Trophoblast cell (in vitro differentiated cells and primary cell): ENCODE results near the gene MR1.

Source experiments
- DNase-seq, 2 donors: peaks; one replicate each; pipeline ENCODE4 v3.0.0-alpha.2; 2016
- H2AFZ ChIP-seq: 2 replicates; pipeline ENCODE4 v1.6.1; 2013; ENCODE audit warnings: low read length, moderate library complexity, mild to moderate bottlenecking; ENCODE audit not compliant: insufficient read depth, poor library complexity
- H2AK5ac ChIP-seq: 2 replicates; pipeline ENCODE4 v1.6.1; 2013; ENCODE audit warnings: mild to moderate bottlenecking, low read length
- H2BK120ac ChIP-seq: 2 replicates; pipeline ENCODE4 v1.6.1; 2013; ENCODE audit warnings: low read length, mild to moderate bottlenecking, moderate library complexity; ENCODE audit not compliant: insufficient read depth, poor library complexity
- H2BK12ac ChIP-seq: 2 replicates; pipeline ENCODE4 v1.6.1; 2013; ENCODE audit warnings: mild to moderate bottlenecking, low read length, moderate library complexity
- H2BK5ac ChIP-seq: 2 replicates; pipeline ENCODE4 v1.6.1; 2013; ENCODE audit warnings: low read length, low read depth, moderate library complexity, mild to moderate bottlenecking; ENCODE audit not compliant: poor library complexity
- H3K14ac ChIP-seq: 2 replicates; pipeline ENCODE4 v1.6.1; 2013; ENCODE audit warnings: mild to moderate bottlenecking, low read length
- H3K18ac ChIP-seq: 2 replicates; pipeline ENCODE4 v1.6.1; 2013; ENCODE audit warnings: mild to moderate bottlenecking, low read length
- H3K23ac ChIP-seq: 2 replicates; pipeline ENCODE4 v1.6.1; 2013; ENCODE audit warnings: low read length
- H3K27ac ChIP-seq: 2 replicates; pipeline ENCODE4 v1.5.1; 2013; ENCODE audit warnings: low read depth, mild to moderate bottlenecking, inconsistent platforms, low read length, moderate library complexity
- H3K27me3 ChIP-seq: 2 replicates; pipeline ENCODE4 v1.6.1; 2013; ENCODE audit warnings: inconsistent platforms, mild to moderate bottlenecking, low read length, moderate library complexity; ENCODE audit not compliant: insufficient read depth
- H3K36me3 ChIP-seq, 2 experiments: 1 replicate in 1 of 2; 2 replicates in 1 of 2; pipeline ENCODE4 v1.6.1; 2013; ENCODE audit warnings: low read length in 2 of 2, mild to moderate bottlenecking in 2 of 2, moderate library complexity in 1 of 2; ENCODE audit not compliant: insufficient read depth in 2 of 2, control insufficient read depth in 1 of 2
- H3K4ac ChIP-seq: 2 replicates; pipeline ENCODE4 v1.6.1; 2013; ENCODE audit warnings: low read depth, mild to moderate bottlenecking, low read length, moderate library complexity
- H3K4me1 ChIP-seq, 2 experiments: 1 replicate in 1 of 2; 2 replicates in 1 of 2; pipeline ENCODE4 v1.6.1; 2013; ENCODE audit warnings: low read length in 2 of 2, mild to moderate bottlenecking in 2 of 2, moderate library complexity in 1 of 2; ENCODE audit not compliant: insufficient read depth in 2 of 2, control insufficient read depth in 1 of 2
- H3K4me2 ChIP-seq: 2 replicates; pipeline ENCODE4 v1.6.1; 2013; ENCODE audit warnings: inconsistent platforms, mild to moderate bottlenecking, low read length, moderate library complexity
- H3K4me3 ChIP-seq: 2 replicates; pipeline ENCODE4 v1.5.1; 2013; ENCODE audit warnings: mild to moderate bottlenecking, low read depth, low read length, inconsistent platforms
- H3K79me1 ChIP-seq: one replicate; pipeline ENCODE4 v1.6.1; 2013; ENCODE audit warnings: low read length
- H3K79me2 ChIP-seq: 2 replicates; pipeline ENCODE4 v1.6.1; 2013; ENCODE audit warnings: low read length, mild to moderate bottlenecking; ENCODE audit not compliant: control insufficient read depth, insufficient read depth, poor library complexity
- H3K9ac ChIP-seq: 2 replicates; pipeline ENCODE4 v1.6.1; 2013; ENCODE audit warnings: mild to moderate bottlenecking, low read length
- H3K9me3 ChIP-seq: 2 replicates; pipeline ENCODE4 v1.6.1; 2013; ENCODE audit warnings: low read depth, mild to moderate bottlenecking, control low read depth, inconsistent platforms, low read length; ENCODE audit not compliant: insufficient read depth
- H4K12ac ChIP-seq: 2 replicates; pipeline ENCODE4 v1.6.1; 2013; ENCODE audit warnings: low read depth, mild to moderate bottlenecking, low read length, moderate library complexity
- H4K8ac ChIP-seq: 2 replicates; pipeline ENCODE4 v1.6.1; 2013; ENCODE audit warnings: low read depth, mild to moderate bottlenecking, low read length, moderate library complexity
- H4K91ac ChIP-seq: one replicate; pipeline ENCODE4 v1.6.1; 2013; ENCODE audit warnings: low read depth, mild to moderate bottlenecking, low read length, moderate library complexity
- WGBS: extraction: QIAGEN DNeasy Blood & Tissue Kit; methylation state at CpG from one replicate; pipeline ENCODE4 v1.1.7; 2013; ENCODE audit warnings: missing lambda C conversion rate; ENCODE audit not compliant: insufficient read length, insufficient coverage; ENCODE audit errors: extremely low coverage; 5-methylcytosine and 5-hydroxymethylcytosine counted together

Gene MR1

DNA sequence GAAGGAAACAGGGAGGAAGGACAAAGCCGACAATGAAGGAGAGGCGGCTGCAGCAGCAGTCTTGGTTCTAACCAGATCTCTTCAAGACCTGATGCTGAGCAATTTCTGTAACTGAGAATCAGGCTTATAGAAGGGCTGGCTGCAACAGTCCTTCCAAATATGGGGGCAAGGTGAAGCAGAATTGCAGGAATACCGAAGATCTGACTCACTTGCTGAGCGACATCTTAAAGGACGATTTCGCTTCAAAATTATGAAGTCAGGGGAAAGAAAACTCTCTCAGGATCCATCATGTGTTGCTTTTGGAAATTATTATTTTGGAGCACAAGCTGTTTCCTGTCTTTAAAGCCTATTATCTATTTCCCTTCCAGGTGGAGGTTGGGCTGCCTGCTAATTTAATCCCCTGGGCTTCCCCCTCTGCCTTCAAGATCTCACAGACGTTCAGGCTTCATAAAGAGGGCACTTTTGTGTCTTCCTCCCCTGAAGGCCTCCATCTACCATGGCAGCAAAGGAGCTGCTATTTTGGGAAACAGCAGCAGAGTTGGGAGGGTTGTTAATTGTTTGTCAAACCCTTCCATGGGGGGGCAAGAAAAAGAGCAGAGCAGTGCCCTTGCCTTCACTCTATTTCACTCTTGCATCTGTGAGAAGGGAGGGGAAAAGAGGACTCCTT is 43.9 kb downstream of the MR1 start:
- Histone ChIP-seq H3K4me2 (peak overlapping the region; percentile 30), H3K79me2 (no peaks in the 10 kb centered on the region), H3K79me1 (peaks cover 8% of the 10 kb centered on the region), H2AK5ac (no peak overlapping the region), H3K23ac (no peak overlapping the region), H3K18ac (no peak overlapping the region), H2AFZ (no peak overlapping the region), H3K36me3 (no peaks in the 10 kb centered on the region), H3K27me3 (no peaks in the 10 kb centered on the region), H3K4me3 (no peak overlapping the region), H4K8ac (peak overlapping the region; percentile 8), H3K9ac (peak overlapping the region; percentile 4), H3K4ac (no peak overlapping the region), H3K27ac (peak overlapping the region; percentile 50), H2BK120ac (peak overlapping the region; percentile 79), H3K14ac (no peak overlapping the region), H3K4me1 (peaks cover 6 to 14% of the 10 kb centered on the region in 2 experiments), H2BK5ac (peak overlapping the region; percentile 18), H4K12ac (no peak overlapping the region), H2BK12ac (peak overlapping the region; percentile 67), H3K9me3 (no peaks in the 10 kb centered on the region), H4K91ac (peak overlapping the region; percentile 71)
- WGBS: no CpG with 5 or more reads among the region's 7 CpGs
- peak; percentile 67 to 80 for DNase-seq

DNA sequence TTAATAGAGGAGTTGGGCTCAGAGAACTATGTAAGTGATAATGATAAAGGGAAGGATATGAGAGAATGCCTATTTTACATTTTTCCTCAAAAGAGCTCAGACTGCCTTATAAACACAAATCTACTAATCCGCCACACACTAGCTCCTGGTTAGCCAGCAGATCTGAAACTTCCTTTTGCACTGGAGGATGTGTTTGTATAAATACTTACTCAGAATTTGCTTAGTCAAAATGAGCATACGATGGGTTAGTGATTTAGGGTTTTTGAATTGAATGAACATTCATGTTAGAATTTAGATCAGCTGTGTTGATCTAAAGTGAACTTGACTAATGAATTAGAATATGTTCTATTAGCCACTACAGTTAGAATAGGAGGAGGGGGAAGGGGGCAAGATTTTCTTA is 45.6 kb downstream of the MR1 start:
- Histone ChIP-seq H3K18ac (no peak overlapping the region), H2AK5ac (no peak overlapping the region), H3K79me2 (no peaks in the 10 kb centered on the region), H3K27ac (no peak overlapping the region), H3K4me3 (no peak overlapping the region), H3K36me3 (no peaks in the 10 kb centered on the region), H2BK120ac (no peak overlapping the region), H3K23ac (no peak overlapping the region), H3K9ac (no peak overlapping the region), H4K8ac (no peak overlapping the region), H3K14ac (no peak overlapping the region), H2BK12ac (no peak overlapping the region), H4K12ac (no peak overlapping the region), H3K4ac (no peak overlapping the region), H2BK5ac (no peak overlapping the region), H3K4me2 (no peak overlapping the region), H3K27me3 (no peaks in the 10 kb centered on the region), H3K9me3 (no peaks in the 10 kb centered on the region), H4K91ac (no peak overlapping the region), H2AFZ (no peak overlapping the region), H3K4me1 (peaks cover 6 to 14% of the 10 kb centered on the region in 2 experiments), H3K79me1 (peaks cover 8% of the 10 kb centered on the region)
- WGBS: no CpG with 5 or more reads among the region's 2 CpGs
- no peak for DNase-seq

DNA sequence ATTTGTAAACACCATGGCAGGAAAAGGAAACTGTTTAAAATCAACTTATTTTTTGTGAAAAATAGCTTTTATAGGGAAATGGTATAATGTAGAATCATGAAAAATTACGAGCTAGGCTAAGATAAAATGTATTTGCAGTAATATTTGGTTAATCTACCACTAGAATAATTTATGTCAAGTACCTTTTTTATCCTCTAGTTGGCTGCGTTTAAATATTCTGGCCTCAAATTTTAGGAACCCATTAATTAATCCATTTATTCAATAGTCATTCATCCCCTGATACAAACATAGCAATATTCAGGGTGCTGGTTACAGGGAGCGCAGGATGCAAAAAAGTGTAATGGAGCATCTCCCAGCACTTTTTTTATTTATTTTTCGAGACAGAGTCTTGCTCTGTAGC is 46.1 kb downstream of the MR1 start:
- no peak overlapping the region for H2BK120ac ChIP-seq
- H3K79me2 ChIP-seq: no peaks in the 10 kb centered on the region
- no peak overlapping the region for H3K4ac ChIP-seq
- H4K8ac ChIP-seq: no peak overlapping the region
- no peak overlapping the region for H4K91ac ChIP-seq
- WGBS: no CpG with 5 or more reads among the region's 4 CpGs
- H2BK5ac ChIP-seq: no peak overlapping the region
- H3K4me3 ChIP-seq: no peak overlapping the region
- H3K9me3 ChIP-seq: no peaks in the 10 kb centered on the region
- H3K36me3 ChIP-seq: no peaks in the 10 kb centered on the region
- no peak overlapping the region for H3K4me2 ChIP-seq
- no peak for DNase-seq
- H2BK12ac ChIP-seq: no peak overlapping the region
- H3K14ac ChIP-seq: no peak overlapping the region
- H3K18ac ChIP-seq: no peak overlapping the region
- no peak overlapping the region for H2AK5ac ChIP-seq
- H4K12ac ChIP-seq: no peak overlapping the region
- no peak overlapping the region for H3K27ac ChIP-seq
- peaks cover 6 to 14% of the 10 kb centered on the region in 2 experiments for H3K4me1 ChIP-seq
- no peak overlapping the region for H3K23ac ChIP-seq
- H2AFZ ChIP-seq: no peak overlapping the region
- H3K27me3 ChIP-seq: no peaks in the 10 kb centered on the region
- no peak overlapping the region for H3K9ac ChIP-seq
- H3K79me1 ChIP-seq: peaks cover 8% of the 10 kb centered on the region

DNA sequence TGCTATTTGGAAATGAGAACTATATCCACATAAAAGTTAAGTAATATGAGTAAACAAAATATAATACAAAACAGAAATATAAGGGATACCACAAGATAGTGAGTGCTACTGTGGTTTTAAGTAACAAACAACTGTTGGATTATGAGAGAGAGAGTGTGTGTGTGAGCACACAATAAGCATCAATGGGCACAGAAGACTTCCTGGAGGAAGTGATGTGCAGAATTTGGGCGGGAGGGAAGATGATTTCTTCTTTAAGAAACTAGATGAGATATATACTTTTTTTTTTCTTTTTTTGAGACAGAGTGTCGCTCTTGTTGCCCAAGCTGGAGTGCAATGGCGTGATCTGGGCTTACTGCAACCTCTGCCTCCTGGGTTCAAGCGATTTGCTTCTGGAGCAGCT is 46.8 kb downstream of the MR1 start:
- H4K8ac ChIP-seq: no peak overlapping the region
- H3K4me3 ChIP-seq: no peak overlapping the region
- H3K4ac ChIP-seq: no peak overlapping the region
- H4K12ac ChIP-seq: no peak overlapping the region
- H3K79me2 ChIP-seq: no peaks in the 10 kb centered on the region
- H3K36me3 ChIP-seq: no peaks in the 10 kb centered on the region
- H2BK120ac ChIP-seq: no peak overlapping the region
- no peak overlapping the region for H3K23ac ChIP-seq
- peaks cover 8% of the 10 kb centered on the region for H3K79me1 ChIP-seq
- no peak overlapping the region for H3K27ac ChIP-seq
- no peak overlapping the region for H2BK5ac ChIP-seq
- H3K4me2 ChIP-seq: no peak overlapping the region
- DNase-seq: no peak
- no peaks in the 10 kb centered on the region for H3K9me3 ChIP-seq
- no CpG with 5 or more reads among the region's 4 CpGs for WGBS
- H3K18ac ChIP-seq: no peak overlapping the region
- no peak overlapping the region for H2AFZ ChIP-seq
- no peaks in the 10 kb centered on the region for H3K27me3 ChIP-seq
- H3K9ac ChIP-seq: no peak overlapping the region
- no peak overlapping the region for H2BK12ac ChIP-seq
- no peak overlapping the region for H4K91ac ChIP-seq
- peaks cover 6 to 14% of the 10 kb centered on the region in 2 experiments for H3K4me1 ChIP-seq
- no peak overlapping the region for H3K14ac ChIP-seq
- H2AK5ac ChIP-seq: no peak overlapping the region
